Activated CD4-positive, CD25-positive, alpha-beta regulatory T cell (primary cell): ENCODE results near the gene MOV10L1.

Source experiments
- DNase-seq, 4 experiments: peaks; one replicate each; lab custom pipeline; 2025; lab: John Stamatoyannopoulos, UW

MOV10L1 gene

GRCh38 chr22:50058906-50059880 lies 30.6 kb upstream of the MOV10L1 start:
- no peak for DNase-seq

DNA sequence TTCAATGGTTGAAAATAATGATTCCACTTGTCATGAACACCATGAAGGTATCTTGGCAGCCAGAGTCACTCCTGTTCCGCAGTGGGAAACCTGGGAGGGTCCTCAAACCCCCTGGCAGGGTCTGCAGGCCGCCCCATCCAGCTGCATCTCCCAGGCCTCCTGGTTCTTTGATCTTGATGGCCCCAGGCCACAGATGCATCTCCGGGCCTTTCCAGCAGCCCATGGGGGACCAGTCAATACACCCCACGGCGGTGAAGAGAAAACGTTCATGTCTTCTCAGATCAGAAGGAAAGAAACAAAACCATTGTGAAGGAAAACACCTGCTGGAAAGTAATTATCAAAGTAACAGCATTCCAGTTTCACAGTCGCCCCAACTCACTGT lies 29.9 kb upstream of the MOV10L1 start:
- DNase-seq: no peak

DNA sequence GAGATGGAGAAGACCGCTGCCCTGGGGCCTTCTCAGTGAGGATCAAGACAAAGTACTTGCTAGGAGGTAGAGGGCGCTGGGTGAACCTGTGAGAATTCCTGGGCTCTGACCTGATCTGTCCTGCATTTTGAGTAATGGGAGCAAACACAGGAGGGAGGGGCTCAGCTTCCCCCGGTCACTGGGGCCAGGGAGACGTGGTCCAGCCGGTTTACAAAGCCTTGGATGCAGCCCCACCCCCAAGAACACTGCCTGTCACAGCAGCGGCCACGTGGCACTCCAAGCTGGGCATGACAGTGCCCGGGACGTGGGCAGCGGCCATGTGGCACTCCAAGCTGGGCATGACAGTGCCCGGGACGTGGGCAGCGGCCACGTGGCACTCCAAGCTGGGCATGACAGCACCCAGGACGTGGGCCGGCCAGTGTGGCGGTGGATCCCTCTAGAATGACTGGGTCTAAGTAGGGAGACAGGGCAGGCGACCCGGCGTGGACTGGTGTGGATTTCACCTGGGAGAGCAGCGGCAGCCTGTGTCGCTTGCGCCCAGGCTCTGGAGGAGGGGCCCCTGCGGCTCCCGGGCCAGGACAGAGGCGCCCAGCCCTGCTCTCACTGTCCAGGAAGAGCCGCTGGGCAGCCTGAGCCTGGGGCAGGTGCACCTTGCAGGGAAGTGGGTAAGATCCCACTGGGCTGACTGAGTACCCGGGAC lies 29.2 kb upstream of the MOV10L1 start:
- no peak for DNase-seq

GRCh38 chr22:50061141-50061823 lies 28.5 kb upstream of the MOV10L1 start:
- no peak for DNase-seq

DNA sequence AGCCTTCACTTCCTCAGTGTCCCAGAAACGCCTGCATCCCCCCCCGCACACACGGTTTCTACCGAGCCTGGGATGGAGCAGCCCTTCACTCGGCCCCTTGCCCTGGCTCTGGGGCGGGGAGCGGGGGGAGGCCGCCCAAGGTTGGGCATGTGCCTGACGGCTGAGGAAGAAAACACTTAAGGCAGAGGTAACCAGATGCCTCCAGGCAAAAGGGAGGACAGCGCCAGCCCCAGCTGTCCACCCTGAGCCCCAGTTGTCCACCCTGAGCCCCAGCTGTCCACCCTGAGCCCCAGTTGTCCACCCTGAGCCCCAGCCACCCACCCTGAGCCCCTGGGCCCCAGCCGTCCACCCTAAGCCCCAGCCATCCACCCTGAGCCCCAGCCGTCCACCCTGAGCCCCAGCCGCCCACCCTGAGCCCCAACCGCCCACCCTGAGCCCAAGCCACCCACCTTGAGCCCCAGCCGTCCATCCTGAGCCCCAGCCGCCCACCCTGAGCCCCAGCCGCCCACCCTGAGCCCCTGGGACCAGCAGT lies 27.9 kb upstream of the MOV10L1 start:
- no peak for DNase-seq

- DNase-seq: no peak
Measured at GRCh38 chr22:50062509-50063135, 27.2 kb upstream of the MOV10L1 start.

DNA sequence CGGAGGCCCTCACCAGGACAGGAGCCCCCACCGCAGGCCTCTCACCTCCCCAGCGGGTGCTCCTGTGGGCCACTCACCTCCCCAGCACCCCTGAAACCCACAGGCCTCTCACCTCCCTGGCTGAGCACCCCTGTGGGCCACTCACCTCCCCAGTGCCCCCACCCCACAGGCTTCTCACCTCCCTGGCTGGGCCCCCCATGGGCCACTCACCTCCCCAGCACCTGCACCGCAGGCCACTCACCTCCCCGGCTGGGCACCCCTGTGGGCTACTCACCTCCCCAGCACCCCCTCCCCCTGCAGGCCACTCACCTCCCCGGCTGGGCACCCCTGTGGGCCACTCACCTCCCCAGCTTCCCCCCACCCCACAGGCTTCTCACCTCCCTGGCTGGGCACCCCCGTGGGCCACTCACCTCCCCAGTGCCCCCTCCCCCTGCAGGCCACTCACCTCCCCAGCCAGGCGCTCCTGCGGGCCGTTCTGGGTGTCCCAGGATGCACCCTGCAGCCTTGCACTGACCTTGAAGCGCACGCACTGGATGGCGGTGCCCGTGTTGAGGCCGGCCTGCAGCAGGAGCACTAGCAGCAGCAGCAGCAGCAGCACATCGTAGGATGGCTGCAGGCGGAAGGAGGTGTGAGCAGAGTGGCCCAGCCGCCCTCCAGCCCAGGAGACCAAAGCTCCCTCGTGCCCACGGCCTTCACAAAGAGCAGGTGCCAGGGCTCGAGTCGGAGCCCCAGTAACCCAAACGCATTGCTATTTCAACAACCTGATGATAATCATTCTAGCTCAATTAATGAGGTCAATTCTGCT lies 26.0 kb upstream of the MOV10L1 start:
- no peak for DNase-seq

DNA sequence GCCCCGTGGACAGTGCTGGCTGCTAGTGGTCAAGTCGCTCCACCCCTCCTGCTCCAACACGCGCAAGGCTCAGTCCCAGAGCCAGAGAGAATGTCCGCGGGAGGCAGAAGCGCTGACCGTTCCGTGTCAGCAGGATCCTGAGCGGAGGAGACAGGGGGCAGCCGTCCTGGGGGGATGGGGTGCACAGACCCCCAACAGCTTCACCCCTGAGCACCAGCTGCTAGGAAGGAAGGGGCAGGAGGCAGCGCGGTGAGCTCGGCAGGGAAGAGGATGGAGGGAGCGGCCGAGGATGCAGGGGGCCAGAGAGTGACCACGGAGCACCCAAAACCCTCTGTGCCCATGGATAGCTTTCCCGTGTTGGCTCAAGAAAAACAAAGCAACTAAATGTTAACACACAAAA lies 25.4 kb upstream of the MOV10L1 start:
- DNase-seq: no peak

GRCh38 chr22:50067244-50067643 lies 22.6 kb upstream of the MOV10L1 start:
- DNase-seq: no peak

DNA sequence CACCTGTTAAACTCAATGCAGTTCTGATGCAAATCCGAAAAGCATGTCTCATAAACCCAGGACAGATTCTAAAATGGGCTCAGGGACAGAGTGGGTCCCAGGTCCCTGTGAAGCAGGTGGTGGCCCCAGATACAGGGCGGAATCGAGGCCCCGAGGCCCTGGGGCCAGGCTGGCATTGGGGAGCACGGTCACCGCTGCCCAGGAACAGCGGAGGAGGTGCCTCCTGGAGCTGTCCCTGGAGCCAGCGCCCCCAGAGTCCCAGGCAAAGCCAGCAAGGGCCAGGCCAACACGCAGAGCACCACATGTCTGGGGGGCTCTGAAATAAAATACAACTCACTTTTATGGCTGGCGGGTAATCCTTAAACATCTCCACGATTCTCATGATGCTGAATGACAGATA lies 21.7 kb upstream of the MOV10L1 start:
- no peak for DNase-seq

- no peak for DNase-seq
Measured at GRCh38 chr22:50070366-50070765, 19.4 kb upstream of the MOV10L1 start.

DNA sequence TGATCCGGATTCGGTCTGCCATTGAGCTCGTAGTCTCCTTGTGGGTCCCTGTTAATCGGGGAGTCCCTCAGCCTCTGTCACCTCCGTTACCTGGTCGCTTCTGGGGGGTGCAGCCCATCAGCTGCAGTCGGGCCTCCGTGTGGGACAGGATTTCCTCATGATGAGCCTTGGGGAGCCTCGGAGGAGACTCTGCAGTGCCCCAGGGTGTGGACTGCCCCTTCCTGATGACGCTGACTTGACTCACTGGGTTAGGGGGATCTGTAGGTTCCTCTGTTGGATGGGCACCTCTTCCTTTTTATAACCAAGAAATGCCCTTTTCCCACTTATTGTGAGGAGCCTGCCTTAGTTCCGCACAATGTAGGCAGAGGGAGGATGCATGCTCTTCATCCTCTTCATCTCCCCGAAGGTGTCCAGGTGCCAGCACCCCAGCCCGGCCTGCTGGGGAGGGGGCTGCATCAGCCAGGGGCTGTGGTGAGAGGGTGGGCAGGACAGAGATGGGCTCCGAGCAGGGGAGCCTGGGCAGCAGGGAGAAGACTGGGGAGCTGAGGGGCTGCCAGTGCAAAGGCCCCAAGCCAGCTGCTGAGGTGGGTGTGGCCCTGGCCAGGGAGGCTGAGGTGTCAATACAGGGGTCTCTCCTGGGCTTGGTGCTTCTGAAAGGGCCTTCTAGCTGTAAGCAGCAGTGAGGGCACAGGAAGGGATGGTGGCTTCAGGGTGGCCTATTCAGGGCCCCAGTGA lies 18.2 kb upstream of the MOV10L1 start:
- DNase-seq: no peak

DNA sequence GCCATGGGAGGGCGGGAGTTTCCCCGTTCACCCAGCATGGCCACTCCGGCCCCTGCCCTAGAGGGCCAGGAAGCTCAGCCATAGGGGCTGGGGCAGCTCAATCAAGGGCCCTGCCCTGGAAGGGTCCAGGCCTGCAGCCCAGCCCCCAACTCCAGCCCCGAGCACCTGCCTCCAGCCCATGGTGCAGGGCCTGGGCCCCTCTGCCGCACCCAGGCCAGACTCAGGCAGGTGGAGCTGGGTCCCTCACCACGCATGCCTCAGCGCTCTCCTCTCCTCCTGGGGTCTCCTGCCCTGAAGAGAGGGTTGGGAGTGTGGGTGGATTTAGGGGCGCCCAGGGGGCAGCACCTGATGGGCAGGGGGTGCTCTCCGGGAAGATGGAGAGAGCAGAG lies 17.6 kb upstream of the MOV10L1 start:
- DNase-seq: no peak

GRCh38 chr22:50072714-50073538 lies 16.9 kb upstream of the MOV10L1 start:
- DNase-seq: no peak

DNA sequence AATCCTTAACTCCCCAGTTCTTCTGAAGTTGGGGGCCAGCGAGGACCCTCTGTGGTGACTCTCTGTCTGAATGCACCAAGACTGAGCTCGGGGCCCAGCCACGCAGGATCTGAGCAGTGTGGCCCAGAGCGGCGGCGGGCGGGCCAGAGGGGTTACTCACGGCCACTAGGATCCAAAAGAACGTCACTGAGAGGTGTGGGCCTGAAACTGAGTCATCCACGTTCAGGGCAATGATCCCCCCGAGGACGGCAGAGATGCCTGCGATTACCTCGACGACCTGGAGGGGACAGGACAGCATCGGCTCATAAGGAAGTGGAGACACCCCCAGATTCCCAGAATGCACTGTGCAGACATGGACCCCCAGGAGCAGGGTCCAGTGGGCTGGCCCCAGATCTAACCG lies 15.8 kb upstream of the MOV10L1 start:
- DNase-seq: no peak

GRCh38 chr22:50074551-50075530 lies 15.0 kb upstream of the MOV10L1 start:
- no peak for DNase-seq

DNA sequence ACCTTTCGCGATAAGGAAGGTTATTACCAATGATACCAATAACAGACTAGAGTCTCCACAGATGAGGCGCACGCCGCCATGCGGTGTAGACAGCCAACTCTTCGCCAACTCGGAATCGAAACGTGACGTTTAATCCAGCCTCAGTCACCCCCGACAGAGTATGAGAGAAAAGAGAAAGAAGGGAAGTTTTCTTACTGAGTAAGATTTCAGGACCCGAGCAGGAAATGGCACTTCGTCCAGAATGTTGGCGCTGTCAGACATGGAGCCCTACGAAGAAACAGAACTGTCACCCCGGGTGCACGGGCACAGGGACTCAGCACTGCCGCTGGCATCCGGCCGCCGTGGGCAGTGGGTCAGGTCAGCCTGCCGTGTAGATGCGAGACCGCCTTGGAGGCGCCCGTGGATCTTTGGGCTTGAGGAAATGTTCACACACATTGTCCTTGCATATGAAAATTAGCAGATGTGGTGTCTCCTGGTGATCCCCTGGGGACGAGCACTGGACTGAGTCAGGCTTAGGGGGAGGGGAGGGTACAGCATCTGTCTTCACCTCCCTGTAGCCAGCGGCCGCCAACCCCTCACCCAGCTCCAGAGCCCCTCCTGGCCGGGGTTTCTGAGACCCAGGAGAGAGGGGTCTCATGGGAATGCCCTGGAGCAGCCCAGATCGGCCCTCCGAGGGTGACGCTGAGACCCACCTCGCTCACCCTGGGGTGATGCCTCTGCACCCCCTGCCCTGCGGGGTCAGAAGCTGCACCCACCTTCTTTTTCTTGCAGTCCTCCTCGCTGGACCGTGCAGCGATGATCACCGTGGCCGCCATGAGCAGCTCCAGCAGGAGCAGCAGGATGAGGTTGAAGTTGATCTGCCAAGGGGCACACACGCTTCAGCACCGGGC lies 12.9 kb upstream of the MOV10L1 start:
- DNase-seq: no peak
